Tibial nerve (tissue), 3 donors: ENCODE measurements around the gene CST5.

Experiments
- CTCF ChIP-seq, 5 experiments: fragments of 200-600 bp in 3 of 5; fragments of 450-650 bp in 2 of 5; sonication (generic) in 3 of 5; IDR thresholded peaks; one replicate each; pipeline ENCODE4 v1.5.1; 2016 to 2019; ENCODE audit warnings: antibody characterized with exemption in 5 of 5, mild to moderate bottlenecking in 3 of 5, moderate library complexity in 2 of 5
- POLR2A ChIP-seq, 2 donors: fragments of 450-650 bp; IDR thresholded peaks; one replicate each; pipeline ENCODE4 v1.6.1; 2017; ENCODE audit warnings: antibody characterized with exemption in 2 of 2, mild to moderate bottlenecking in 2 of 2, moderate library complexity in 2 of 2

DNA sequence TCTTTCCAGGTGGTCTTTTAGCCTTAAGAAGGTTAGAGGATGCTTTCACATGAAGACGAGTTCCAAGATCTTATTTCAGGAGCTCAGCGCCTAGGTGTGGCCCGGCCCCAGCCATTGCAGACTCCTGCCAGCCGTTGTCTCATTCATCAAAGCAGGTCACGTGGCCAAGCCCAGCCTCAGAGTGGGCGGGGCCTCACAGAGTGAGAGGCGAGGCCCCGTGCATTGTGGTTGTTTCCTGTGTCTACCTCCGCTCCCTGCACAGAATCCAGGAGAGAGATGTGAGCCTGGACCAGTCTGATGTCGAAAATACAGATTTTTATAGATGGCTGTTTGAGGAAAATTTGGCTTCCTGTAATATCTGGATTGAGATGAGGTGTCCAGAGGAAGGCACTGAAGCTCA lies 49.2 kb upstream of the CST5 start:
- TF ChIP-seq CTCF (IDR thresholded peaks at IDR 0.05), result no peak
- TF ChIP-seq POLR2A (IDR thresholded peaks at IDR 0.05), result no peak
